ENCODE data around the gene ZNF431.

Gene ZNF431

DNA sequence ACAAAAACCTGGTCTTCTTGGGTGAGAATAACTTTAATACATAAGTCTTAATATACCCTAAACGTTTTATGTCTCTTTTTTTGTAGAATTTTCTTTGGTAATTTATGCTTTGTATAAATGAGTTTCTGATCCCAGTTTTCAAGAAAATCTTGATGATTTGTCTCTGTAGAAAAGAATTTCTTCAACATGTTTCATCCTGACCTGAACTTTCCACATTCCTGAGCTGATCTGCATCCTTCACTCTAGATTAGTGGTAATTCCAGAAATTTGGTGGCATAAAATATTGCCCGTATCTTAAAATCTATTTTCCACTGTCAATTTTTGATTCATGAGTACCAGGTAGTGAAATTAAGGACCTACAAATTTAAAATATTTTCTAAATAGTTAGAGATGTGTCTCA, 43.5 kb upstream of the ZNF431 start:
- peaks cover 9% of the 10 kb centered on the region for H3K36me3 ChIP-seq (ENCODE audit: control insufficient read depth, low read length)
- H3F3A ChIP-seq (ENCODE audit: control insufficient read depth, insufficient read depth) = no peaks in the 10 kb centered on the region
- no peaks in the 10 kb centered on the region for H3K9me2 ChIP-seq (replicated peaks; ENCODE audit: control insufficient read depth, low read length)
- H3K79me2 ChIP-seq (ENCODE audit: control insufficient read depth, low read length) = peaks cover 15% of the 10 kb centered on the region; the same call in 1 of the 2 replicates
- H3K4me3 ChIP-seq (ENCODE audit: low read length) = no peak overlapping the region
- no peak overlapping the region for H3K4me2 ChIP-seq (ENCODE audit: low read length)
- TF ChIP-seq EZH2phosphoT487 (IDR thresholded peaks at IDR 0.05; ENCODE audit: borderline replicate concordance, low read length) = no peak
- TF ChIP-seq, protein P1, sequence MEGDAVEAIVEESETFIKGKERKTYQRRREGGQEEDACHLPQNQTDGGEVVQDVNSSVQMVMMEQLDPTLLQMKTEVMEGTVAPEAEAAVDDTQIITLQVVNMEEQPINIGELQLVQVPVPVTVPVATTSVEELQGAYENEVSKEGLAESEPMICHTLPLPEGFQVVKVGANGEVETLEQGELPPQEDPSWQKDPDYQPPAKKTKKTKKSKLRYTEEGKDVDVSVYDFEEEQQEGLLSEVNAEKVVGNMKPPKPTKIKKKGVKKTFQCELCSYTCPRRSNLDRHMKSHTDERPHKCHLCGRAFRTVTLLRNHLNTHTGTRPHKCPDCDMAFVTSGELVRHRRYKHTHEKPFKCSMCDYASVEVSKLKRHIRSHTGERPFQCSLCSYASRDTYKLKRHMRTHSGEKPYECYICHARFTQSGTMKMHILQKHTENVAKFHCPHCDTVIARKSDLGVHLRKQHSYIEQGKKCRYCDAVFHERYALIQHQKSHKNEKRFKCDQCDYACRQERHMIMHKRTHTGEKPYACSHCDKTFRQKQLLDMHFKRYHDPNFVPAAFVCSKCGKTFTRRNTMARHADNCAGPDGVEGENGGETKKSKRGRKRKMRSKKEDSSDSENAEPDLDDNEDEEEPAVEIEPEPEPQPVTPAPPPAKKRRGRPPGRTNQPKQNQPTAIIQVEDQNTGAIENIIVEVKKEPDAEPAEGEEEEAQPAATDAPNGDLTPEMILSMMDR (IDR thresholded peaks at IDR 0.05; ENCODE audit: low read depth, low read length, poor library complexity, severe bottlenecking) = no peak
- H4K20me1 ChIP-seq (ENCODE audit: control insufficient read depth, insufficient read depth, low read depth, low read length) = no peaks in the 10 kb centered on the region
- H3K27ac ChIP-seq (ENCODE audit: low read depth, low read length) = no peak overlapping the region
- no peaks in the 10 kb centered on the region for H3K27me3 ChIP-seq (ENCODE audit: control insufficient read depth, low read length)
- H3K9me3 ChIP-seq (ENCODE audit: control insufficient read depth, insufficient read depth, low read length) = no peaks in the 10 kb centered on the region
- H3K4me1 ChIP-seq (ENCODE audit: control insufficient read depth, low read length) = no peaks in the 10 kb centered on the region

DNA sequence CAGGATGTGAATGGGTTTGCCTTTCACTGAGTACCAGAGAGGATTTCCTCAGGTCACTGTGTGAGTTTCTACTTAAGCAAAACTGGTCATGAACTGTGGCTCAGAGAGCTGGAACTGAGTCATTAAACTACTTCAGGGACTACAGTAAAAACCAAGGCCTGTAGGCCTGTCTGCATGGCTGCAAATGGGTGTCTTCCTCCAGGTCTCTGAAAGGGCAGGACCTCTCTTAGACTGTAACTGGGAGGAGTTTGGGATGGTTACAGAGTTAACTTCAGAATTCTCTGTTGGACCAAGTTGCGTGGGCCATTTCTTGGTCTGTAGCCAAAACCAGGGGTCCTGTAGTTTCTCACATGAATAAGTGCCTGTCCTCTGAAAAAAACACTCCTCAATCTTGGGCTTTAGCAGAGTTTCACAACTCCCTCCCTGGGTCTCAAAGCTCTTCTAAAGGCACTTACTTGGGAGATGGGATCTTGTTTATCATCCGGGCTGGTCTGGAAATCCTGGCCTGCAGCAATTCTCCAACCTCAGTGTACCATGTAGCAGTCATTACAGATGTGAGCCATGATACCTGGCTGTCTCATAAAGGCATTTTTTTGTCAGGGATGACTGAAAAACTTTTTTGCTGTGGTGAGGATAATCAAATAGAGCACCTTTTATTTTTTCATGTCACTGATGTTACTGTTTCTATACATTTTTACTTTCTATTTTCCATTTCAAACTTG, 40.2 kb upstream of the ZNF431 start:
- TF ChIP-seq EZH2phosphoT487 (IDR thresholded peaks at IDR 0.05; ENCODE audit: borderline replicate concordance, low read length) = no peak
- TF ChIP-seq, protein P1 (IDR thresholded peaks at IDR 0.05; ENCODE audit: low read depth, low read length, poor library complexity, severe bottlenecking) = no peak
- H4K20me1 ChIP-seq (ENCODE audit: control insufficient read depth, insufficient read depth, low read depth, low read length) = no peaks in the 10 kb centered on the region

DNA sequence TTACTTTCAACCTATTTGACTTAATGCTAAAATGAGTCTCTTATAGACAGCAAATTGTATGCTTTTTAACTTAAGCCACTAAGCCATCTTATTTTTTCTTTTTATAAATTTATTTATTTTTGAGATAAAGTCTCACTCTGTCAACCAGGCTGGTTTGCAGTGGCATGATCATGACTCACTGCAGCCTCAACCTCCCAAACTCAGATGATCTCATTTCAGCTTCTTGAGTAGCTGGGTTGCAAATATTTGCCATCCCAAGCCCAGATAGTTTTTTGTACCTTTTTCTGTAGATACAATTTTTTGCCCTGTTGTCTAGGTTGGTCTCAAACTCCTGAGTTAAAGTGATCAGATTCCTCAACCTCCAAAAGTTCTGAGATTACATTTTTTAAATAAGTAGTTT, 32.7 kb upstream of the ZNF431 start:
- no peak overlapping the region for H3K4me3 ChIP-seq (ENCODE audit: low read length)
- TF ChIP-seq, protein P1 (IDR thresholded peaks at IDR 0.05; ENCODE audit: low read depth, low read length, poor library complexity, severe bottlenecking) = no peak
- TF ChIP-seq EZH2phosphoT487 (IDR thresholded peaks at IDR 0.05; ENCODE audit: borderline replicate concordance, low read length) = no peak
- no peaks in the 10 kb centered on the region for H3F3A ChIP-seq (ENCODE audit: control insufficient read depth, insufficient read depth)
- no peaks in the 10 kb centered on the region for H3K27me3 ChIP-seq (ENCODE audit: control insufficient read depth, low read length)
- H4K20me1 ChIP-seq (ENCODE audit: control insufficient read depth, insufficient read depth, low read depth, low read length) = no peaks in the 10 kb centered on the region
- H3K4me2 ChIP-seq (ENCODE audit: low read length) = no peak overlapping the region
- H3K9me3 ChIP-seq (ENCODE audit: control insufficient read depth, insufficient read depth, low read length) = no peaks in the 10 kb centered on the region
- H3K36me3 ChIP-seq (ENCODE audit: control insufficient read depth, low read length) = peaks cover 11% of the 10 kb centered on the region
- no peaks in the 10 kb centered on the region for H3K9me2 ChIP-seq (replicated peaks; ENCODE audit: control insufficient read depth, low read length)
- H3K79me2 ChIP-seq (ENCODE audit: control insufficient read depth, low read length) = no peaks in the 10 kb centered on the region
- no peak overlapping the region for H3K27ac ChIP-seq (ENCODE audit: low read depth, low read length)
- no peaks in the 10 kb centered on the region for H3K4me1 ChIP-seq (ENCODE audit: control insufficient read depth, low read length)

More for the DNA sequence above, 40.2 kb upstream of the ZNF431 start:
- Histone ChIP-seq H3F3A (ENCODE audit: control insufficient read depth, insufficient read depth) (no peaks in the 10 kb centered on the region), H3K4me2 (ENCODE audit: low read length) (no peak overlapping the region), H3K9me3 (ENCODE audit: control insufficient read depth, insufficient read depth, low read length) (no peaks in the 10 kb centered on the region), H3K4me3 (ENCODE audit: low read length) (no peak overlapping the region), H3K27ac (ENCODE audit: low read depth, low read length) (no peak overlapping the region), H3K9me2 (replicated peaks; ENCODE audit: control insufficient read depth, low read length) (no peaks in the 10 kb centered on the region), H3K36me3 (ENCODE audit: control insufficient read depth, low read length) (peaks cover 16% of the 10 kb centered on the region), H3K4me1 (ENCODE audit: control insufficient read depth, low read length) (no peaks in the 10 kb centered on the region), H3K79me2 (ENCODE audit: control insufficient read depth, low read length) (no peaks in the 10 kb centered on the region), H3K27me3 (ENCODE audit: control insufficient read depth, low read length) (no peaks in the 10 kb centered on the region)
